ENCODE data around the gene CCSER1. TPM values are rescaled to one million over a fixed set of nuclear protein-coding genes. Genes with fewer than 3 reads are reported as not detected.

The CCSER1 gene
- total RNA-seq, 1 donor: 0.43 TPM

- TF ChIP-seq, protein P1, sequence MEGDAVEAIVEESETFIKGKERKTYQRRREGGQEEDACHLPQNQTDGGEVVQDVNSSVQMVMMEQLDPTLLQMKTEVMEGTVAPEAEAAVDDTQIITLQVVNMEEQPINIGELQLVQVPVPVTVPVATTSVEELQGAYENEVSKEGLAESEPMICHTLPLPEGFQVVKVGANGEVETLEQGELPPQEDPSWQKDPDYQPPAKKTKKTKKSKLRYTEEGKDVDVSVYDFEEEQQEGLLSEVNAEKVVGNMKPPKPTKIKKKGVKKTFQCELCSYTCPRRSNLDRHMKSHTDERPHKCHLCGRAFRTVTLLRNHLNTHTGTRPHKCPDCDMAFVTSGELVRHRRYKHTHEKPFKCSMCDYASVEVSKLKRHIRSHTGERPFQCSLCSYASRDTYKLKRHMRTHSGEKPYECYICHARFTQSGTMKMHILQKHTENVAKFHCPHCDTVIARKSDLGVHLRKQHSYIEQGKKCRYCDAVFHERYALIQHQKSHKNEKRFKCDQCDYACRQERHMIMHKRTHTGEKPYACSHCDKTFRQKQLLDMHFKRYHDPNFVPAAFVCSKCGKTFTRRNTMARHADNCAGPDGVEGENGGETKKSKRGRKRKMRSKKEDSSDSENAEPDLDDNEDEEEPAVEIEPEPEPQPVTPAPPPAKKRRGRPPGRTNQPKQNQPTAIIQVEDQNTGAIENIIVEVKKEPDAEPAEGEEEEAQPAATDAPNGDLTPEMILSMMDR (IDR thresholded peaks at IDR 0.05; ENCODE audit: insufficient read depth, low read depth, low read length): no peak
- no peak overlapping the region for H3K4me3 ChIP-seq (ENCODE audit: low read depth, low read length)
- DNase-seq (ENCODE audit: low read depth): no peak
These were observed 36.7 kb downstream of the CCSER1 start for GRCh38 chr4:90163872-90164271.

DNA sequence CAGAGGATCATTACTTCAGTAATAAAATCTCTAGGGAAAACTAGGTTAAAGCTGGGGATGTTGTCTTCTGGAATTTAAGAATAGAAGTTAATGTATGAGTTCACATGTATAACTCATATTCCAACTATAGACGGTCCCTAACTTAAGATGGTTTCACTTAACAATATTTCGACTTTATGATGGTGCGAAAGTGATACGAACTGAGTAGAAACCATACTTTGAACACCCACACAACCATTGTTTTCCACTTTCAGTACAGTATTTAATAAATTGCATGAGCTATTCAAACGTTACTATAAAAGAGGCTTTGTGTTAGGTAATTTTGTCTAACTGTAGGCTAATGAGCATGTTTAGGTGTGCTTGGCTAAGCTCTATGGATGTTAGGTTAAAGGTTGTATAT is 38.7 kb downstream of the CCSER1 start:
- H3K4me3 ChIP-seq (ENCODE audit: low read depth, low read length): no peak overlapping the region
- TF ChIP-seq, protein P1 (IDR thresholded peaks at IDR 0.05; ENCODE audit: insufficient read depth, low read depth, low read length): no peak
- DNase-seq (ENCODE audit: low read depth): no peak

- no peak overlapping the region for H3K4me3 ChIP-seq (ENCODE audit: low read depth, low read length)
- TF ChIP-seq, protein P1 (IDR thresholded peaks at IDR 0.05; ENCODE audit: insufficient read depth, low read depth, low read length): no peak
- no peak for DNase-seq (ENCODE audit: low read depth)
These were observed 44.3 kb downstream of the CCSER1 start for GRCh38 chr4:90171491-90171890.

- TF ChIP-seq, protein P1 (IDR thresholded peaks at IDR 0.05; ENCODE audit: insufficient read depth, low read depth, low read length): no peak
- H3K4me3 ChIP-seq (ENCODE audit: low read depth, low read length): no peak overlapping the region
- no peak for DNase-seq (ENCODE audit: low read depth)
These were observed 47.4 kb downstream of the CCSER1 start for GRCh38 chr4:90174621-90175023.

DNA sequence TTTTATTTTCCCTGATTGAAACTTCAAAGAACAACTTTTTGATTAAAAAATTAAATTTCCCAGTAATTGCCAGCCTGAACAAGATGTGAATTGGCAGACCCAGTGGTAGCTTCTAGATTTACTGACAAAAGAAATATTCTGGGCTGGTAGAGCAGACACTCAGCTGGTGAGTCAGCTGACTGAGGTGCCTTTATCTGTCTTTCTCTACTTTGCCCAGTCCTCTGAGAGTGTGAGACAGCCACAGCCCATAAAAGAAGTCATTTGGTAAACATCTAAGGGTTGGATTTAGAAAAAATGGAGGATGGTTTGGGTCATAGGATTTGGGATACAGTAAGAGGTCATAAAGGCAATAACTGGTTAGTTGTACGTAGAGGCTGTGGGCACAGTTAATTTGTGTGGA is 54.5 kb downstream of the CCSER1 start:
- no peak overlapping the region for H3K4me3 ChIP-seq (ENCODE audit: low read depth, low read length)
- TF ChIP-seq, protein P1 (IDR thresholded peaks at IDR 0.05; ENCODE audit: insufficient read depth, low read depth, low read length): no peak
- DNase-seq (ENCODE audit: low read depth): no peak

GRCh38 chr4:90183254-90183653 is 56.1 kb downstream of the CCSER1 start:
- no peak for DNase-seq (ENCODE audit: low read depth)
- no peak overlapping the region for H3K4me3 ChIP-seq (ENCODE audit: low read depth, low read length)
- TF ChIP-seq, protein P1 (IDR thresholded peaks at IDR 0.05; ENCODE audit: insufficient read depth, low read depth, low read length): no peak

- no peak overlapping the region for H3K4me3 ChIP-seq (ENCODE audit: low read depth, low read length)
- TF ChIP-seq, protein P1 (IDR thresholded peaks at IDR 0.05; ENCODE audit: insufficient read depth, low read depth, low read length): no peak
- no peak for DNase-seq (ENCODE audit: low read depth)
These were observed 57.4 kb downstream of the CCSER1 start for GRCh38 chr4:90184560-90184959.

Measured in fibroblast of villous mesenchyme (primary cell).